DMS 273 treated with DMSO at 0.1 percent for 48 hours (cell line): Measurements from ENCODE around the gene TGM6.

Source experiments
- DNase-seq: peaks from one replicate; lab custom pipeline; 2025; lab: John Stamatoyannopoulos, UW

TGM6 gene

GRCh38 chr20:2455771-2456497 is 75.2 kb downstream of the TGM6 start:
- DNase-seq = no peak

GRCh38 chr20:2458919-2459499 is 78.3 kb downstream of the TGM6 start:
- no peak for DNase-seq

GRCh38 chr20:2459981-2460751 is 79.5 kb downstream of the TGM6 start:
- DNase-seq = no peak

DNA sequence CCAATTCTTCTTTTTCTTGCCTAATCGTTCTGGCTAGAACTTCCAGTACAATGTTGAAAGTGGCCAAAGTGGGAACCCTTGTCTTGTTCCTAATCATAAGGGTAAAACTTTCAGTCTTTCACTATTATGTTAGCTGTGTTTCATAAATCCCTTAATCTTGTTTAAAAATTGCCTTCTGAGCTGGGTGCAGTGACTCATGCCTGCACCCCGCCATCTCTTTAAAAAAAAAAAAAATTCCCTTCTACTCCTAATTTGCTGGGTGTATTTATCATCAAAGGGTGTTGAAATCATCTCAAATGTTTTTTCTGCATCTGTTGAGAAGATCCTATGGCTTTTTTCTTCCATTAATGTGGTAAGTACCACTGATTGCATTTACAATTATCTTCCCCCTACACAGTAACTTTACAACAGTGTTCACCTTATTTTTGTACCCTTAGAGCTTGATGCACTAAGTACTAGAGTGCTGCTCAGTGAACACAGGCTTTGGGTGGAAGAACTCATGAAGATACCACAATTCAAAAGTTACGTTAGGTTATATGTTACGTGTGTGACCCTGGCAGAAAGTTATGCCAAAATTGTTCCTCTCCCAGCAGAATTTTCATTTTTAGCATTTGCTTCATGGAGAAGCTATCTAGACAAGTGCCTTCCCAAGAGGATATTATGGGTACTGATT is 80.2 kb downstream of the TGM6 start:
- DNase-seq = no peak

- DNase-seq = no peak
These were observed 81.8 kb downstream of the TGM6 start for GRCh38 chr20:2462484-2462883.

- no peak for DNase-seq
These were observed 83.1 kb downstream of the TGM6 start for GRCh38 chr20:2463616-2464365.

DNA sequence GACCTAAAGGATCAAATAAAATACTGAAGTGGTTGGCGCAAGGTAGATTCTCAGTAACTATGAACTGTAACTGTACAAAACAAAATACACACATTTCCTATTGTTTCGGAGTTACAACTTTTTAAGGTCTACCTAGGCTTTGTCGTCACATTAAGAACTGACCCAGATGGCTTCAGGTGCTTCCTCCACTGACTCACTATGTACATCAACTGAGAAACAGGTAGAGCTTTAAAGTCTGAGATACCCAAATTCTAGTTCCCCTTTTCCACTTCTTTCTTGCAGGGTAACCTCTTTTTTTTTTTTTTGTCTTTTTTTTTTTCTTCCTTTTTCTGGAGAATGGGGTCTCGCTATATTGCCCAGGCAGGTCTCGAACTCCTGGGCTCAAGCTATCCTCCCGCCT is 84.4 kb downstream of the TGM6 start:
- no peak for DNase-seq

- no peak for DNase-seq
These were observed 86.7 kb downstream of the TGM6 start for GRCh38 chr20:2467412-2467811.

DNA sequence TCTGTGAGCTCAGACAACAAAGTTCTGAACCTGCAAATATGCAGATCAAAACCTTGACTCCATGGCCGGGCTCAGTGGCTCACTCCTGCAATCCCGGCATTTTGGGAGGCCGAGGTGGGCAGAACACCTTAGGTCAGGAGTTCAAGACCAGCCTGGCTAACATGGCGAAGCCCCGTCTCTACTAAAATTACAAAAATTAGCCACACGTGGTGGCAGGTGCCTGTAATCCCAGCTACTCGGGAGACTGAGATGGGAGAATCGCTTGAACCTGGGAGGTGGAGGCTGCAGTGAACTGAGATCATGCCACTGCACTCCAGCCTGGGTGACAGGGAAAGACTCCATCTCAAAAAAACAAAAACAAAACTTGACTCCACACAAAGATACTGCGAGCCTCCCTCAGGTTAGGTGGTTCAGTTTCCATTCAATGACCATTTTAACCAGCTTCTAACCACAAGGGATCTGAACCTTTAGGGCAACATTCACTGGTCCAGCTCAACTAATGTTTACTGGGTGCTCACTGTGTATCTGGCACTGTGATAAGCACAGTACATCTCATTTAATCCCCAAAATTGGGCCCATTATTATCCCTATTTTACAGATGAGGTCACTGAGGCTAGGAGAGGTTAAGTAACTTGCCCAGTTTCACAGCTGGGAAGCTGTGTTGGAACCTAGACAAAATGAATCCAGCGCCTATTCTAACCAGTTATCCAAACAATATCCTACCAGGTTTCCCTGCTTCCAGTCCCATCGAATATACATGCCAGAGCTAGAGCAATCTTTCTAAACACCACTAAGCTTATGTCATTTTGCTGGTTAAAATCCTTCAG is 88.1 kb downstream of the TGM6 start:
- DNase-seq = no peak

- peak; percentile 29 for DNase-seq
These were observed 89.3 kb downstream of the TGM6 start for GRCh38 chr20:2469991-2470422.

DNA sequence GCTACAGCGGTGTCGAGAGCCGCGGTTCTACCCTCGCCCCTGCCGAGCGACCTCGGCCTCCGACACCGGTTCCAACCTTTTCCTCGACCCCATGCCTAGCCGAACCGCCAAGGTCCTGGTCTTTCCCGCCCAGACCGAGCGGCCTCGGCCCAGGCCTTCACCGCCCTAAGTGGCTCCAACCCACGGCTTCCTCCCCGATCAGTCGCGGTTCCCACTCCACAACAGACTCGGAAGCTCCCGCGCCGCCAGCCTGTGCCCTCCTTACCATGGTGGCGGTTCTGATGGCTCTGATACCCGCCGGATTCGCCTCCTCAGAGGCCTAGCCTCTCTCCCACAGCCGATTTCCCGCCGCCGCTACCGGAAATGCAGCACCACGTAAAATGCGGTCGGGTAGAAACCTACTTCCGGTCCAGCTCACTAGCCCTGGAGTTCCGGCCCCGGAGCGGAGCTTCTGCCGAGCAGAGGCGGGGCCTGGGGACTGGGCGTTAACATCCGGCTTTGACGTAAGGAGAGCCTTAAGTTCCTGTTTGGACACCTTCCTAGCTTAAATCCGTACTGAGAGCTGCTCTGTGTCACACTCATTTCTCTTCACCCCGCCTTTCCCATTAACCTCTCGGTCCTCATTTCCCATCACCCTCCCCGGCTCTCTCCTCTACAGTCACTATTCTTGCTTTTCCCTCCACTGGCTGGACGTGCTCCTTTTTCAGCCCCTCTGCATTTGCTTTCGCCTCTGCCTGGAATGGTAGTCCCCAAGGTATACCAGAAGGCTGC is 89.9 kb downstream of the TGM6 start, which contains the start of gene SNRPB:
Gene SNRPB, minus strand, starts transcription at position 367 of the 771 bp plus-strand sequence. Its CDS starts 99 bp downstream, at position 268.
- DNase-seq = peak; percentile 97

GRCh38 chr20:2473516-2473915 is 92.8 kb downstream of the TGM6 start:
- DNase-seq = no peak

DNA sequence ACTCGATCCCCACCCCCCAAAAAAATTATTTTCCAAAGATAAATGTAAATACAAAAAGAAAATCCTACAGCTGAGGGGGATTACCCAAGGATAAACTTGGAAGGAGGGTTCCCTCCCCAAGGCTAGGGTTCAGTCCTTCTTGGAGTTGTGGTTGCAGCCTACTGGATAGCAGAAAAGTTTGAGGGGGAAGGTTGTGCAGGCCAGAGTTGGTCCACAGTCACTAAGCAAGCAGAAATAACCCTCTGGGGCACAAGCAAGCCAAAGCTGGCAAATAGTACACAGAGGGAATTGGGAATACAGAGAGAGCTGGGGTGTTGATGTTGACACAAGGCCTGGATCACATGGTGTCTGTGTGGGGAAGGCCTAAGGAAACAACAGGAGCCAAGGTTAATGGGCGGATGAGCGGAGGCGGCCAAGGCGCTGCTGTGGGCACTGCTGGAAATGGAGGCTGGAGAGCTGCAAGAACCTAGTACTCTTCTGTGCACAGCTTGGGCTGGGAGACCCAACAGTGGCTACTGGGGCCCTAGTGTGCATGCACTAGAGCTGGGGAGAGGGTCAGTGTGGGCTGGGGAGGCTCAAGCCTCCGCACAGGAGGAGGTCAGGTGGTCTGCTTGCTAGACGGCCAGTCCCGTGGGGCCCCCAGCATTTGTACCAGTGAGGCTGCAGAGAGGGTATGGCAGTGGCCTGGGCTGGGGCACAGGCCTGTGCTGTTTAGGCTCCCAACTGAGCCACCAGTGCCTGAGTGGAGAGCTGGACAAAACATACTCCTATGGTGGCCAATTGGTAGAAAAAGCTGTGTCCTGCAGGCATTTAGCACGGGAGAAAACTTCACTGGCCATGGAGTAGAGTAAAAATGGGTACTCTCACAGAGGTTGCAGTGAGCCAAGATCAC is 95.4 kb downstream of the TGM6 start:
- DNase-seq = no peak

DNA sequence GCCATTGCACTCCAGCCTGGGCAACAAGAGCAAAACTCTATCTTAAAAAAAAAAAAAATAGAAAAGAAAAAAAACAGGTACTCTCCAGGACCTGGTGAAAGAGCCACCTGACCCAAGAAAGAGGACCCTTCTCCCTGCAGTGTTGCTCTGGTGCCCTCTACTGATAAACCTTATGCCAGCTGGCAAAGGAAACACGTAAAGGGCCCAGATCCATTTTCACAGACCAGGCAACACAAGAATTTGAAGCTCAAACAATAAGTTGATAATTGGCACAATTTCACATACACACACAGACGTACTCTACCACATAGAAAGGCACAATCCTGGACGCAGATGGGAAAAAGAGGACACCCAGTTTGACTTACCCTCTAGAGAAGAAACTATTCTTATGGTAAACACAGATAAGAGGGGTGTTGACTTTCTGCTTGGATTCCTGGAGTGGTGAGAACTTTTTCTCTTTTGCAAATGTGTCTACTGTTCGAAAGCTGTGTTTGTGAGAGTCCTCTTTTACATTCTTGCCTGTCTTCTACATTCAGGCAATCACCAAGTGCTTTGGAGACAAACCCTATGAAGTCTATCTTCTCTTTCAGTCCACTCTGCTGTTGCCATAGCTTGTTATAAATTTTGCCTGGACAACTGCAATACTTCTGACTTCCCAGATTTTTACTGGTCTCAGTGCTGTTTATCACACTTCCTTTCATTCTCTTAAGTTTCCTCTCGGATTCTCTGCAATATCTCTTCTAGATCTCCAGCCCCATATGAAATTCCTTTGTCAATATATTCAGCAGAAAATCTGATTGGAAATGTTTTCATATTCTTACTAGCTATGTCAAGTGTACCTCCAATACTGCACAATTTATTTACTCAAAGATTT is 96.3 kb downstream of the TGM6 start:
- DNase-seq = no peak

DNA sequence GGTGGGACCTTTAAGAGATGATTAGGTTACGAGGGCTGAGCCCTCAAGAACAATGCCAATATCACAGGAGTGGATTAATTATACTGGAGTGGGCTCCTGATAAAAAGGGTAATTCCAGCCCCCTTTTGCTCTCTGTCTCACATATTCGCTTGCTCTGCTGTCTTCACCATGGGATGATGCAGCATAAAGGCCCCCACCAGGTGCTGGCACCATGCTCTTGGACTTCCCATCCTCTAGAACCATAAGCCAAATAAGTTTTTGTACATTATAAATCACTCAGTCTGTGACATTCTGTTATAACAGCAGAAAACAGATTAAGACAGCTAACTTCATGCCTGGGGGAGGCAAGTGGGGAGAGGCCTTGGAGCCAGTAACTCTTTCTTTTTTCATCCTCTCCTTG is 99.7 kb downstream of the TGM6 start:
- no peak for DNase-seq
